A549 (cell line): ENCODE results near the gene VSTM5. TPM values are rescaled to one million over a fixed set of nuclear protein-coding genes. Genes with fewer than 3 reads are reported as not detected.

ENCODE experiments used
- ATAC-seq, 2 experiments: fragments of 200-7000 bp in 1 of 2; fragments of >200 bp in 1 of 2; cut with Nextera tagmentation in 1 of 2; cut with Tn5 transposase in 1 of 2; 3 replicates each; pipeline versions ENCODE4 v1.8.0 to v1.9.1; 2018 to 2020; ENCODE audit warnings: mild to moderate bottlenecking in 1 of 2, moderate library complexity in 1 of 2
- CTCF ChIA-PET: fragments of 300-600 bp; sonication (Branson Sonifier 250); formaldehyde crosslinking; extraction: SDS; loops from one replicate; lab custom pipeline; 2021; ENCODE audit warnings: antibody characterized with exemption, inconsistent platforms; lab: Yijun Ruan, JAX
- POLR2A ChIA-PET: fragments of 350-600 bp; formaldehyde crosslinking; extraction: SDS; loops from one replicate; lab custom pipeline; 2021; ENCODE audit warnings: antibody characterized with exemption, inconsistent platforms; lab: Yijun Ruan, JAX
- DNase-seq, 2 experiments: peaks; one replicate each; pipeline versions ENCODE4 v3.0.0 to v3.0.0-alpha.2; 2011 to 2016; ENCODE audit warnings: low read depth in 1 of 2, low spot score in 1 of 2
- FAIRE-seq: peaks from 2 replicates; lab custom pipeline; 2011; peaks lifted over from hg19 to GRCh38; lab: Jason Lieb, UNC
- H3K27ac ChIP-seq, 2 experiments: fragments of >200 bp; sonication (Bioruptor Twin); formaldehyde crosslinking; 3 replicates each; pipeline ENCODE4 v1.5.1; 2016 to 2017
- H3K4me1 ChIP-seq: fragments of >200 bp; sonication (Bioruptor Twin); formaldehyde crosslinking; 3 replicates; pipeline ENCODE4 v1.6.1; 2016
- H3K4me2 ChIP-seq: fragments of >200 bp; sonication (Bioruptor Twin); formaldehyde crosslinking; 3 replicates; pipeline ENCODE4 v1.6.1; 2016
- H3K4me3 ChIP-seq: fragments of >200 bp; sonication (Bioruptor Twin); formaldehyde crosslinking; 3 replicates; pipeline ENCODE4 v1.5.1; 2016
- H3K9me3 ChIP-seq: fragments of >200 bp; sonication (Bioruptor Twin); formaldehyde crosslinking; 3 replicates; pipeline ENCODE4 v1.6.1; 2016
- BHLHE40 ChIP-seq: IDR thresholded peaks from 2 replicates; pipeline ENCODE4 v1.6.1; 2012; ENCODE audit warnings: low read depth, low read length, inconsistent platforms
- CEBPB ChIP-seq, 2 experiments: fragments of >200 bp in 1 of 2; sonication (Bioruptor Twin) in 1 of 2; formaldehyde crosslinking in 1 of 2; IDR thresholded peaks; 2 replicates each; pipeline ENCODE4 v1.6.1; 2012 to 2016
- CHD2 ChIP-seq: fragments of 150-350 bp; IDR thresholded peaks from 2 replicates; pipeline ENCODE4 v1.6.1; 2014; ENCODE audit warnings: low read length; ENCODE audit not compliant: partially characterized antibody
- EHF ChIP-seq: fragments of 250-450 bp; sonication (Bioruptor Pico); IDR thresholded peaks from 2 replicates; pipeline ENCODE4 v1.5.0; 2020; ENCODE audit warnings: mild to moderate bottlenecking
- FOXS1 ChIP-seq: fragments of 250-450 bp; sonication (Bioruptor Pico); IDR thresholded peaks from 2 replicates; pipeline ENCODE4 v1.5.0; 2020; ENCODE audit warnings: mild to moderate bottlenecking, moderate library complexity
- HOXA7 ChIP-seq: fragments of 250-450 bp; sonication (Bioruptor Pico); IDR thresholded peaks from 2 replicates; pipeline ENCODE4 v1.5.0; 2020; ENCODE audit warnings: mild to moderate bottlenecking, moderate library complexity
- PHF8 ChIP-seq: fragments of 200-600 bp; sonication (generic); IDR thresholded peaks from 2 replicates; pipeline ENCODE4 v1.6.1; 2016; ENCODE audit warnings: low read depth, mild to moderate bottlenecking, antibody characterized with exemption, moderate library complexity, borderline replicate concordance
- RAD21 ChIP-seq, 2 experiments: fragments of >200 bp in 1 of 2; sonication (Bioruptor Twin) in 1 of 2; formaldehyde crosslinking in 1 of 2; IDR thresholded peaks in 1 of 2; conservative IDR thresholded peaks in 1 of 2; 2 replicates in 1 of 2; 3 replicates in 1 of 2; pipeline ENCODE4 v1.6.1; 2012 to 2018; ENCODE audit warnings: inconsistent platforms in 1 of 2
- RARB ChIP-seq: fragments of 250-450 bp; sonication (Bioruptor Pico); IDR thresholded peaks from 2 replicates; pipeline ENCODE4 v1.8.0; 2021; ENCODE audit warnings: mild to moderate bottlenecking, moderate library complexity
- RFX5 ChIP-seq: fragments of 450-650 bp; IDR thresholded peaks from 2 replicates; pipeline ENCODE4 v1.7.1; 2014; ENCODE audit warnings: antibody characterized with exemption, mild to moderate bottlenecking, moderate library complexity
- SREBF2 ChIP-seq: fragments of 450-650 bp; IDR thresholded peaks from 2 replicates; pipeline ENCODE4 v1.6.1; 2014; ENCODE audit warnings: mild to moderate bottlenecking, moderate library complexity
- TFCP2L1 ChIP-seq: fragments of 250-450 bp; sonication (Bioruptor Pico); IDR thresholded peaks from 2 replicates; pipeline ENCODE4 v1.5.0; 2021; ENCODE audit warnings: mild to moderate bottlenecking
- ZSCAN20 ChIP-seq: fragments of 250-450 bp; sonication (Bioruptor Pico); IDR thresholded peaks from 2 replicates; pipeline ENCODE4 v1.8.0; 2022; ENCODE audit warnings: mild to moderate bottlenecking, moderate library complexity
- WGBS: methylation state at CpG from one replicate; pipeline ENCODE4 v1.1.6; 2017; ENCODE audit errors: missing lambda C conversion rate; 5-methylcytosine and 5-hydroxymethylcytosine counted together
- polyA plus RNA-seq, 4 experiments: library from polyadenylated mRNA; depleted of rRNA in 3 of 4; stranded (reverse); fragments of >200 nt; fragmentation: RNase III in 1 of 4; extraction: RNeasy Plus Mini Kit Qiagen cat#74134 plus additional on column Dnase treatment in 1 of 4; gene quantifications; 2 replicates in 3 of 4; 3 replicates in 1 of 4; pipeline ENCODE4 v1.2.3, GENCODE V29; 2011 to 2017
- TF ChIP-seq, protein P1 (sequence below): fragments of 200-600 bp; sonication (generic); IDR thresholded peaks from 2 replicates; pipeline ENCODE4 v1.6.1; 2016; ENCODE audit warnings: antibody characterized with exemption, mild to moderate bottlenecking, moderate library complexity
- TF ChIP-seq, protein P2 (sequence below): fragments of 250-450 bp; sonication (Bioruptor Pico); IDR thresholded peaks from 2 replicates; pipeline ENCODE4 v1.5.0; 2020; ENCODE audit warnings: low read depth, mild to moderate bottlenecking, moderate library complexity
- TF ChIP-seq, protein P3 (sequence below): fragments of 250-450 bp; sonication (Bioruptor Pico); IDR thresholded peaks from 2 replicates; pipeline ENCODE4 v1.5.0; 2021; ENCODE audit warnings: mild to moderate bottlenecking, moderate library complexity, borderline replicate concordance
- TF ChIP-seq, protein P4 (sequence below): fragments of 450-650 bp; IDR thresholded peaks from 2 replicates; pipeline ENCODE4 v1.6.1; 2014; ENCODE audit warnings: antibody characterized with exemption

VSTM5 gene
- polyA plus RNA-seq, 2 of the 4 experiments (the other 2 are of a cell fraction) = 0.04 TPM; not detected in 1

DNA sequence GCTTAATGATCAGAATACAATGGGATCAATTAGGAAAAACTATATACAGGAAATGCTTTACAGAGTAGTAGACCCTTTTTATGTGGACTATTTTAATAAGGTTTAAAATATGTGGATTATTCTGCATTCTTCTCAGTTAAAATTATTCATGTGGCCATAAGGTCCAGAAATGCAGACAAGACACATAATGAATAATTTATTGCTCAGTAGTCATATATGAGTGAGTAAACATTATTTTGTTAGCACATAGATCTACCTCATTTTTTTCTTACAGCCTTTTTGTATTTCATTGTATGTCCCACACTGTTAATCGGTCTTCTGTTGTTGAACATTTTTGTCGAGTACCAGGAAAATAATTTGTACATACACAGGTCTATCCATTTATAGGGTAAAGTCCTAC lies 45.5 kb downstream of the VSTM5 start:
- H3K4me1 ChIP-seq = no peaks in the 10 kb centered on the region
- no peak for ATAC-seq
- ChIA-PET CTCF (no interaction called here), POLR2A (no interaction called here)
- WGBS = 92% methylated on average over 2 of the region's 2 CpGs
- no peak overlapping the region for H3K27ac ChIP-seq
- H3K4me3 ChIP-seq = no peak overlapping the region
- no peaks in the 10 kb centered on the region for H3K9me3 ChIP-seq
- H3K4me2 ChIP-seq = no peak overlapping the region
- no peak for TF ChIP-seq ZSCAN20 (CRISPR knock-in tag)
- TF ChIP-seq CHD2 = no peak
- TF ChIP-seq, protein P1, sequence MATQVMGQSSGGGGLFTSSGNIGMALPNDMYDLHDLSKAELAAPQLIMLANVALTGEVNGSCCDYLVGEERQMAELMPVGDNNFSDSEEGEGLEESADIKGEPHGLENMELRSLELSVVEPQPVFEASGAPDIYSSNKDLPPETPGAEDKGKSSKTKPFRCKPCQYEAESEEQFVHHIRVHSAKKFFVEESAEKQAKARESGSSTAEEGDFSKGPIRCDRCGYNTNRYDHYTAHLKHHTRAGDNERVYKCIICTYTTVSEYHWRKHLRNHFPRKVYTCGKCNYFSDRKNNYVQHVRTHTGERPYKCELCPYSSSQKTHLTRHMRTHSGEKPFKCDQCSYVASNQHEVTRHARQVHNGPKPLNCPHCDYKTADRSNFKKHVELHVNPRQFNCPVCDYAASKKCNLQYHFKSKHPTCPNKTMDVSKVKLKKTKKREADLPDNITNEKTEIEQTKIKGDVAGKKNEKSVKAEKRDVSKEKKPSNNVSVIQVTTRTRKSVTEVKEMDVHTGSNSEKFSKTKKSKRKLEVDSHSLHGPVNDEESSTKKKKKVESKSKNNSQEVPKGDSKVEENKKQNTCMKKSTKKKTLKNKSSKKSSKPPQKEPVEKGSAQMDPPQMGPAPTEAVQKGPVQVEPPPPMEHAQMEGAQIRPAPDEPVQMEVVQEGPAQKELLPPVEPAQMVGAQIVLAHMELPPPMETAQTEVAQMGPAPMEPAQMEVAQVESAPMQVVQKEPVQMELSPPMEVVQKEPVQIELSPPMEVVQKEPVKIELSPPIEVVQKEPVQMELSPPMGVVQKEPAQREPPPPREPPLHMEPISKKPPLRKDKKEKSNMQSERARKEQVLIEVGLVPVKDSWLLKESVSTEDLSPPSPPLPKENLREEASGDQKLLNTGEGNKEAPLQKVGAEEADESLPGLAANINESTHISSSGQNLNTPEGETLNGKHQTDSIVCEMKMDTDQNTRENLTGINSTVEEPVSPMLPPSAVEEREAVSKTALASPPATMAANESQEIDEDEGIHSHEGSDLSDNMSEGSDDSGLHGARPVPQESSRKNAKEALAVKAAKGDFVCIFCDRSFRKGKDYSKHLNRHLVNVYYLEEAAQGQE = no peak
- no peak for TF ChIP-seq RARB (CRISPR knock-in tag)
- TF ChIP-seq, protein P2, sequence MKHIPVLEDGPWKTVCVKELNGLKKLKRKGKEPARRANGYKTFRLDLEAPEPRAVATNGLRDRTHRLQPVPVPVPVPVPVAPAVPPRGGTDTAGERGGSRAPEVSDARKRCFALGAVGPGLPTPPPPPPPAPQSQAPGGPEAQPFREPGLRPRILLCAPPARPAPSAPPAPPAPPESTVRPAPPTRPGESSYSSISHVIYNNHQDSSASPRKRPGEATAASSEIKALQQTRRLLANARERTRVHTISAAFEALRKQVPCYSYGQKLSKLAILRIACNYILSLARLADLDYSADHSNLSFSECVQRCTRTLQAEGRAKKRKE = no peak
- TF ChIP-seq PHF8 = no peak
- TF ChIP-seq FOXS1 (CRISPR knock-in tag) = no peak
- TF ChIP-seq RAD21 (conservative IDR thresholded peaks at IDR 0.05 in 1 of 2, IDR thresholded peaks at IDR 0.05 in 1 of 2) = no peak
- TF ChIP-seq, protein P3, sequence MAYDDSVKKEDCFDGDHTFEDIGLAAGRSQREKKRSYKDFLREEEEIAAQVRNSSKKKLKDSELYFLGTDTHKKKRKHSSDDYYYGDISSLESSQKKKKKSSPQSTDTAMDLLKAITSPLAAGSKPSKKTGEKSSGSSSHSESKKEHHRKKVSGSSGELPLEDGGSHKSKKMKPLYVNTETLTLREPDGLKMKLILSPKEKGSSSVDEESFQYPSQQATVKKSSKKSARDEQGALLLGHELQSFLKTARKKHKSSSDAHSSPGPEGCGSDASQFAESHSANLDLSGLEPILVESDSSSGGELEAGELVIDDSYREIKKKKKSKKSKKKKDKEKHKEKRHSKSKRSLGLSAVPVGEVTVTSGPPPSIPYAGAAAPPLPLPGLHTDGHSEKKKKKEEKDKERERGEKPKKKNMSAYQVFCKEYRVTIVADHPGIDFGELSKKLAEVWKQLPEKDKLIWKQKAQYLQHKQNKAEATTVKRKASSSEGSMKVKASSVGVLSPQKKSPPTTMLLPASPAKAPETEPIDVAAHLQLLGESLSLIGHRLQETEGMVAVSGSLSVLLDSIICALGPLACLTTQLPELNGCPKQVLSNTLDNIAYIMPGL (CRISPR knock-in tag) = no peak
- DNase-seq = no peak
- FAIRE-seq = no peak

DNA sequence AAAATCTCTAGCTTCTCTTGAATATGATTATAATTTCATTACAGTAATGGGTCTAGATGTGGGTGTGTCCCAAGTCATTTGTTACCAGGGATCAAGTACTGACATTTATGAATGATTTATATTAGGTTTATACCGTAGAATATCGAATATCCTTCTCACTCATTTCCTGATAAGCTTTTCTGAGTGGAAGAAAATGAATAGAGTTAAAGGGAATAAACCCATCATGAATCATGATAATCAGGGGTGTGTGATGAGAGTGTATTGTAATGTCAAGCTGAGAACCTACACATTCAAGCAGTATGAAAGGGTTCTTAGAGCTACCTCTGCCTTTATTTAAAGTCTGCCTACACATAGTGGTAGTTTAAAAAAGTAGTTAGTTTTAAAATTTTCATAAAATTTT lies 49.1 kb downstream of the VSTM5 start:
- ChIA-PET POLR2A (interaction anchor here (1.5 kb wide), 1 partner anchor 17 kb away, joined by 6 read pairs; the partner anchor contains the start of gene MED17), CTCF (interaction anchor here (0.5 kb wide), 1 partner anchor 717 kb away, joined by 4 read pairs; no protein-coding TSS in a partner anchor)
- DNase-seq = no peak
- 87% methylated on average over 2 of the region's 2 CpGs for WGBS
- FAIRE-seq = no peak
- H3K4me1 ChIP-seq = no peaks in the 10 kb centered on the region
- no peak overlapping the region for H3K4me2 ChIP-seq
- no peak overlapping the region for H3K4me3 ChIP-seq
- H3K9me3 ChIP-seq = no peaks in the 10 kb centered on the region
- TF ChIP-seq BHLHE40 (no peak), RFX5 (no peak)
- no peak for ATAC-seq
- H3K27ac ChIP-seq = no peak overlapping the region

DNA sequence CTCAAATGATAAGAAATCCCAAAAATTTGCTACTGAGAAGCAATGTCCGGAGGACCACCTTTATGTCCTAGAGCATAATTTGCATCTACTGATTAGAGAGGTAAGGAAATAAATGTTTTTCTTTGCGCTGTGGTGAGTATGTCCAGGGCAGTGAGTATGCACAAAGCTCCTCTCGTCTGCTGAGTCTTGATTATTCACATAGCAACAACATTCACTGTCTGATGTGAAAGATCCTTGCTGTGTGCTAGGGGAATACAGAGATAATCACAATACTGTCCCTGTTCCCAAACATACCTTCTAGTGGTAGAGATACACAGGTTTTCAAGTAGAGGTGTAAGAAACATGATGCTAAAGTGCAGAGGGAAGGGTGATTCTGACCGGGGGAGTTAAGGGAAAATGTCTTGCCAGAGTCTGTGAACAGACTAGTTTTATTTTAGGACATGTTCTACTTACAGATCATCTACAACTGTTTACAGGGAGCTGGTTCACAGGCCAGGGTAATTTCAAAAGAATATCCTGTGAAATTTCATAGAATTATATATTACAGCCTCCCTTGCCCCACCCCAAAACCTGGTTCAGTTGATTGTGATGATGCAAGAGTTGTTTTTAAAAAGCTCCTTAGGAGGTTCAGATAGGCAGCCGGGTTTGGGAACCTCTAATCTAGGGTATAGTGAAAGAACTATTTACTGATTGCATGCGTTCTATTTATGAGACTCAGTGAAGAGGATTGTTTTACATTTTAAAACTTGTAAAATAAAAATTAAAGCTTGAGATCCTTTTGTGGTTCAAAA lies 53.8 kb downstream of the VSTM5 start:
- CTCF ChIA-PET = no interaction called here

More for the DNA sequence above, 53.8 kb downstream of the VSTM5 start:
- Histone ChIP-seq H3K27ac (no peak overlapping the region), H3K4me2 (no peak overlapping the region), H3K4me1 (no peaks in the 10 kb centered on the region), H3K4me3 (no peak overlapping the region), H3K9me3 (no peaks in the 10 kb centered on the region)
- DNase-seq (no peak), ATAC-seq (no peak), FAIRE-seq (no peak)
- WGBS = 78% methylated on average over 6 of the region's 6 CpGs
- POLR2A ChIA-PET = no interaction called here
- TF ChIP-seq TFCP2L1 (CRISPR knock-in tag) = no peak
- TF ChIP-seq, protein P4, sequence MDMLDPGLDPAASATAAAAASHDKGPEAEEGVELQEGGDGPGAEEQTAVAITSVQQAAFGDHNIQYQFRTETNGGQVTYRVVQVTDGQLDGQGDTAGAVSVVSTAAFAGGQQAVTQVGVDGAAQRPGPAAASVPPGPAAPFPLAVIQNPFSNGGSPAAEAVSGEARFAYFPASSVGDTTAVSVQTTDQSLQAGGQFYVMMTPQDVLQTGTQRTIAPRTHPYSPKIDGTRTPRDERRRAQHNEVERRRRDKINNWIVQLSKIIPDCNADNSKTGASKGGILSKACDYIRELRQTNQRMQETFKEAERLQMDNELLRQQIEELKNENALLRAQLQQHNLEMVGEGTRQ = no peak
- TF ChIP-seq EHF (CRISPR knock-in tag) = no peak
- TF ChIP-seq ZSCAN20 (CRISPR knock-in tag) = no peak
- no peak for TF ChIP-seq CEBPB (IDR thresholded peaks at IDR 0.05)
- no peak for TF ChIP-seq HOXA7 (CRISPR knock-in tag)
- no peak for TF ChIP-seq SREBF2
